Measurements from ENCODE around the gene ONECUT1.

Gene ONECUT1

GRCh38 chr15:52730594-52730993 lies 59.5 kb downstream of the ONECUT1 start:
- no peak for DNase-seq

DNA sequence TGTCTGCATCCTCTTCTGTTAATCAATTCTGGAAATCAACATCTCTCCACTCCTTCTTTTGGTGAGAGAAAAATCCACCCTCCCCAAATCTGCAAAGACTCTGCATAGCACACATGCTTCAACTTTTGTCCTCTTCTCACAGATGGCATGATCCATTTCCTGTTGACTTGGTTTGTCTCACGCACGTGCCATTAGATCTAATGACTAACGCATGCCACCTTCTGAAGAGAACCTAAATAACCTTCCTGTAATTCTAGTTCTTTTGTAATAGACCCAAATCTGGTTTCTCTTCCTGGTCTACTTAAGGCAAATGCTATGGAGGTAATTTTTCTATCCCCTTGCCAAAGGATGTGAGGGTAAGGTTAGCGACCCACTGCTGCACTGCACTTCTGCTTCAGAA lies 60.0 kb downstream of the ONECUT1 start:
- no peak for DNase-seq

DNA sequence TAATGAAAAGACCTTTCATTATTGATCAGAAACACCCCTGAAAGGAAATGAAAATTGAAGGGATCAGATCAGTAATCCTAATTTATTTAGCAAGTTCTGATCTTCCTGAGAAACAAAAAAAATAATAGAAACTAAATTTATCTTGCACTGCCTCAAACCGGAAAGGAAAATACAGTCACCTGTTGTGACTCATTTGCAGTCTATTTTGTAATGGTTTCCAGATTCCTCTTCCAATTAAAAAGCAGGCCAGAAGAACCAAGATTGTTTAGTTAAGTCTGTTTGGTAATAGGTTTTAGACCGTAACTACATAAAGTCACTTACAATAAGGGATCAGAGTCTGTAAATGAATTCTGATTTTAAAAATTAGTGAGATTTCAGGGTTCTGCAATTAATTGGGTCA lies 61.2 kb downstream of the ONECUT1 start:
- DNase-seq: no peak

DNA sequence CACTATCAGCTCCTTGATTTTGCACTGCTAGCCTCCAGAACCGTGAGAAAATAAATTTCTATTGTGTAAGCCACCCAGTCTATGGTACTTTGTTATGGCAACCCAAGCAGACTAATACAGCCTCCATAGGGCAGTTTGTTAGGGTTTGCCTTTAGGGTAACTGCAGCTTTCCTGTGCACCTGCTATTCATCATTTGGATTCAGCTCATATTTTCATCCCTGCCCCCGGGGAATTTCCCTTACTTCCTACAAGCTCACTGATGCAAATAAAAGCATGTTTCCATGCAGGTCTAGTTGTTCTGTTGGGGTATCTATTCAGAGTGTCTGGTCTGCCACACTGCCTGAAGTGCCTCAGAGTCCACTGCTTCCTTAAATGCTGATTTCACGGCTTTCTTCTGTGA lies 62.3 kb downstream of the ONECUT1 start:
- DNase-seq: no peak

GRCh38 chr15:52726195-52726594 lies 63.9 kb downstream of the ONECUT1 start:
- no peak for DNase-seq

DNA sequence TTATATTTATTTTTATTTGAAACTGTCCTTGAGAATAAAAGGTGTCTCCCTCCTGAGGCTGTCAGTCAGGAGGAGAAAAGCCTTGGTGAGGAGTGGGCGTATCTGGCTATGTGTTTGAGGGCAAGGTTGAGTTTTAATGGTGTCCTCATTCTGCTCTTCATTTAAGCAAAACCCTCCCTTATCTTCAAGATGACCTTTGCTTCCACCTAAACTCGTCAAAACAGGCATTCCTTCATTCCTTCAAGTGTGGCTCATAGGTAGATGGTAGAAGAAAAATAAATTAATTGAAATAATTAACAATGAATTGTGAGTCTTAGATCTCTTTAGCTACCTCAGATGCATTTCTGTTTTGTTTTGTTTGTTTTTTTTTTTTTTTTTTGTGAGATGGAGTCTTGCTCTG lies 71.6 kb downstream of the ONECUT1 start:
- DNase-seq: no peak

DNA sequence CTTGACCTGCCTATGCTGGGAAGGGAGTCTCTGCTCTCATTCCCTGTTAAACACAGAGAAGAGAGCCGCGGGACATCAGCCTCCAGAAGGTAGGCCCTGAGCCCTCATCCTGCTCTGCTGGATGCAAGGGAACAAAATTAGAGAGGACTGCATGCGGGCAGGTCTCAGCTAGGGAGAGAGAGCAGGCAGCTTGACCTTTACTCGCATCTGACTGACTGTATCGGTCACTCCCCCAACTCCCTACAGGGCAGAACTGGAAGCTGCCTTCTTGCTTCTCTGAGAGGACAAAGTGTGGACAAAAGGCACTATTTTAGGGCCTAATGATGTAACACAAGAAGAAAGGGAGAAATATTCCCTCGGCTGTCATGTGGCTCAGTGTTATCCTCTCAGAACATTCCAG lies 72.2 kb downstream of the ONECUT1 start:
- no peak for DNase-seq

DNA sequence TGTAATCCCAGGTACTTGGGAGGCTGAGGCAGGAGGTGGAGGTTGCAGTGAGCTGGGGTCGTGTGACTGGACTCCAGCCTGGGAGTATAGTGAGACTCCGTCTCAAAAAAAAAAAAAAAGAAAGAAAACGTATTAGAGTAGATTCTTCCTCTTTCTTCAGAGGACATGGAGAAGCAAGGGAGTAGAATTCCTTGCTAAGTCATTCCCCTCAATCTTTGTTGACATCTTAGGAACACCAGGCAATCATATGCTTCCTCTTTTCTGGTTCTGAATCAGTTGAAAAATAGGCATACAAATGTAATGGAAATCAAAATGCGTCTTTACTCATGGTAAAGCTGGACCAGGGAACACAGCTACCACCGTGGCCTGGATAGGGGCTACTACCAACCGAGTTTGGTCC lies 72.7 kb downstream of the ONECUT1 start:
- no peak for DNase-seq

DNA sequence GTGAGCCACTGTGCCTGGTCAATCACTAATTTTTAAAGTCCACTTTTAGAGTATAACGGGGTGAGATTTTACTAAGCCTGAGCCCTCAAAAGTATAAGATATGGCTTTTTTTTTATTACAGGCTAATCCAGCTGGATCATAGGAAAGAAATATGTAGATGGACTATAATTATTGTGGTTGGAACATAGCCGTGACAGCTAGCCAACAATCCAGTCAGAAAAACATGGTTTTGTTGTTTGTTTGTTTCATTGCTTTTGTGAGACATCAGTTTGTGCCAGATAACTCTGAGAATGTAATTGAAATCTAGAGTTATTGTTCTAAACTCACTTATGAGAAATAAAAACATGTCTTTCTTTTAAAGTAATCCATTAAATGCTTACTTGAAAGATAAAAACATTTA lies 73.6 kb downstream of the ONECUT1 start:
- DNase-seq: no peak

DNA sequence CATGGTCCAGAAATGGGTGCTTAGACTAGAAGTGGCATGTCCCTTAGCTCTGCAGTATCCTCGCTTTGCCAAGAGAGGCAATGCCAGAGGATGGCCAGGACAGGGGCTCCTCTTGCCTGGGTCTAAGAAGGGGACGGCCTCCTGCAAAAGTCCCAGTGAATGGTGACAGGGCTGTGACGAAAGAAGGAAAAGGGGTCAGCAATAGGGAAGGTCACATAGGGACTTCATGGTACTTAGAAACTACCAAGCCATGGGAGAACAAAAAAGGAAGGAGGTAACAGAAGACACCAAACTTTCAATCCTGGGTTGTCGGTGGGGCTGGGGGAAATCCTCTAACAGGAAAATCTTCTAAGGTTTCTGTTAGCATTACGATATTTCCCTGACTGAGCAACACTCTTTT lies 74.7 kb downstream of the ONECUT1 start:
- DNase-seq: no peak

DNA sequence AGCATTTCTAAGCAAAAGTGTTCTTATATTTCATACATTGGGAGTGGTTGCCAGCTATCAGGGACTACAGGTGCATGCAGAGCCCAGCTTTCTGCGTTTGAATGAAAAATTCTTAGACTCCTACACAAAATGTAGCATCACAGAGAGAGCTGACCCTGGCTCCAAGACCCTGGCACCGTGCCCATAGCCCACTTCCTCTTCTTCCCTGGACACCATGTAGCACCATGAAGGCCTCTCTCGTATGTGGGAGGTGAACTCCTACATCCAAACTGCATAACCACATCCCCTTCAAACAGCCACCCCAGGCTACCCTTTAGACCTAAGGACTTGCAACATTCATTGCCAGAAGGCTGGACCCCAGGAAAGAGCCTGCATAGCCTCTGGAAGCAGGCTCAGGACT lies 75.2 kb downstream of the ONECUT1 start:
- no peak for DNase-seq

GRCh38 chr15:52710708-52711389 lies 79.3 kb downstream of the ONECUT1 start:
- no peak for DNase-seq

DNA sequence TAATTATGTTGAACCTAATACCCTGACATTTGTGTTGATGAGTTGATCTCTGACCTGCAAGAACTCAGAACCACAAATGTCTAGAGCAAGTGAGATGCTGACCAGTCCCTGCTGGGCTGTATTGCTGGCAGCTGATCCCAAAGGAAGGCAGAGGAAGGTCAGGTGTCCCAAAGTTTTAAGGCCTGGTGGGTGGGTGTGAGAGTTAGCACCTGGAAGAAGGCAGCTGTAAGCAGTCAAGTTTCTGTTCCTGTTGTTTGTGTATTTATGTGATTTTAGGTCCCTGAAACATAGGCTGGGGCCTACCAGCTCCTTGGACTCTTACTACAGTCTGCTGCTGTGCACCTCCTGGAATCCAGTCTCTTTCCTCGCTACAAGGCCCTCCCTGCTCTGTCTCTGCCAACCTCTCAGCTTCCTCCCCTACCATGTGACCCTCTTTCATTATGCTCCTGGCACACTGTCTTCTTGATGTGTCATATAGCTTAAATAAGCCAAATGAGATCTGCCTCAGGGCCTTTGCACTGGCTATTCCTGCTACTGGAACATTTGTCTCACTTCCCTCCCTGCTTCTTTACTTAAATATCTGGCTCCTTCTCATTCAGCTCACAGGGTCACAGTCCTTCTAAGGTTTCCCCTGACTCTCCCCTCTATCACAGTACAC lies 80.0 kb downstream of the ONECUT1 start:
- no peak for DNase-seq

GRCh38 chr15:52709187-52709981 lies 80.8 kb downstream of the ONECUT1 start:
- DNase-seq: no peak

All from DMS79 treated with DMSO at 0.1 percent for 48 hours (cell line).